Activated CD4-positive, alpha-beta T cell treated with anti-CD3 and anti-CD28 coated beads, Interleukin-2, amount 50 U/mL, for 16 hours (primary cell): Measurements from ENCODE around the gene NAA10.

Experiments used
- DNase-seq: peaks from one replicate; pipeline ENCODE4 v3.0.0-alpha.2; 2020

Gene NAA10

DNA sequence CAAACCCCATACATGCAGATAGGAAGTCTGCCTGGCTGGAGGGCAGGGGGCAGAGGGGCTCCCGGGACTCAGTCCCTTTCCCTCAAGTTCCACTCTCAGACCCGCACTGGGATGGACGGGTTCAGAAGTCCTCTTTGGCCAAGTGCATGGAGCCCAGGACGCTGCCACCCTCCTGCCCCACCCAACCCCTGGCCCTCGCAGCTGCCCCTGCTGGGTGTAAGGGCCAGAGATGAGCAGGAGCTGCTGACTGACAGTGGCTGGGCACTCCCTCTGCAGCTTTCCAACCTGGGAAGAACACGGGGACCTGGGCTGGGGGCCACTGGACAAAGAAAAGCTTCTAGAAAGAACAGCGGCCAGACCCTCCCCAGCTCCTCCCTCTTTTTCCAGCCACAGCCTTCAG lies 52.3 kb downstream of the NAA10 start:
- DNase-seq, result no peak

DNA sequence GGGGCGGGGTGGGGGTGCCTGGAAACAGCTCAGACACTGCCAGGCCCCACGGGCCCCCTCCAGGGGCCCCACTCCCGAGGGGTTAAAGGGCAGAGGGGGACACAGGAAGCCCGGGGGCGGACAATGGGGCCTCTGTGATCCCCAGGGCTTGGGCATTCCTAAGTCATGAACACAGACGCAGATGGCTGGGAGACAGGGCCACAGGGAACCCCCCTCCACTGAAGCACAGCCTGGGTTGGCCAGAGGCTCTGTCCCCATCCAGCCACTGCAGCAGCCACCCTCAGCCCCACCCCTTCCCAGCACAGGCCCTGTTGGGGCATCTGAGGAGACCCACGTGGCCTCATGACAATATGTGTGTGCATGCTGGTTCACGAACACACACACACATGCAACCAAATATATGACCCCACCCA lies 52.7 kb downstream of the NAA10 start:
- DNase-seq, result no peak

DNA sequence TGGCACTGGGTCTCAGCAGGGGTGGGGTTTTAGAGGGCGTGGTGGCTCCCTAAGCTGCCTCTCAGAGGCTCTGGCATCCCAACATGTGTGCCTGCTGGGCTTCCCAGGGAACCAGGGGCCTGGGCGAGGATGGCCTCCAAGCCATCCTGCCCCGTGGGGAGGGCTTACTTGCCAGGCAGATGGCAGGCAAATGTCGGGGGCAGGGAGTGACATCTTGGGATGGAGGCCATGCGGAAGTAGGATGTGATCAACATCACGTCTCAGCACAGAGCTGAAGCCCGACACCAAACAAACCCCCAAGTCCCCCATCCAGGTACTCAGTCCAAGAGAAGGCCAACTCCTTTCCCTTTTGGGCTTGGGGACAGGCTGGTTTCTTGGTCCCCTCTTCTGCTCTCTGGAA lies 53.6 kb downstream of the NAA10 start:
- DNase-seq, result no peak

DNA sequence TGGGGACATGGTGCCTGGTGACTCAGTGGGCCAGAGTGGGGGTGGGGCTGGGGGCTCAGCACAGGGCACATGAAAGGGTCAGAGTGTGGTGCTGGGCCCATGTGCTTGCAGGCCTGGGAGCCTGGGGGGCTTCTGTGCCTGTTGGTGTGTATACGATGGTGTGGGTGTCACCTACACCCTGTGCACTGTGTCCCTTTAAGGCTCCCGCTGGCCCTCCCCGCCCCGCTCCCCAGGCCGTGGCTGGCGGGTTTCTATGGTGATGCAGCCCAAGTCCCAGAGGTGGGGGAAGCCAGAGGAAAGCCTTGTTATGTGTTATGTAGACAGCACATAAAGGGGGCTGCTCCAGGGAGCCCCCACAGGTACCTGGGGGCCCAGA lies 54.4 kb downstream of the NAA10 start:
- DNase-seq, result no peak

DNA sequence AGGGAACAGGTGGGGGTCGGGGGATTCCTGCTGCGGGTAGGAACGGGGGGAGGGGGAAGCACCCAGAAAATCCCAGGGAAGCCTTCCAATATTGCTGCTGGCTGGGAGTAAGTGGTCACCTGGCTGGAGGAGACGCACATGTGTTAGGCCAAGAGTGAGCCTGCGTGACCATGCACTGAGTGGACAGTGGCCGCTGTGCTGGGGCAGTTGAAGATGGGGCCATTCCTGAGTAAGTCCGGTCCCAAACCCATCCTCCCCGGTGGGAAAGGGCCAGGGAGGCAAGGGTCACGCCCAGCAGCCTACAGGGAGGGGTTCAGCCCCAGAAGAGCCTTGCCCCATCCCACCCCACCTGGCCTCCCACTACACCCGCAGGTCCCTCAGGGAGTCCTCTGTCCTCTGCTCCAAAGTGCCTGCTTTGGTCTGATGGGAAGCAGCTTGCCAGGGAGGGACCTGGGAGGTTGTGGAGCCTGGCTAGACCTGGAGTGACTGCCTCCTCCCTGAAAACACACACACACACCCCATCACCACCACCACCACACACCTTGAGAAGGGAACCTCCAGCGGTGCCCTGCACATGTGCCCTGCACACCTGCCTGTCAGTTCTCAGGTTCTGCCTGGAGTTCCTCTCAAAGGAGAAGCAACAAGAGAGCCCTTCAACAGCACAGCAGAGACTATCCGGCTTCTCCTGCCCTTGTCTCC lies 54.9 kb downstream of the NAA10 start:
- no peak for DNase-seq
